Amniotic stem cell (primary cell): ENCODE results near the gene HPN.
A peak's percentile ranks its signal among the peaks of the same experiment; 100 is the strongest.
"Not testable (repeated sequence)": the region's sequence is repeated elsewhere in the genome, so short reads cannot be mapped to it uniquely, and the experiment has no call there.

Source experiments
- DNase-seq: peaks from one replicate; lab custom pipeline; 2025; lab: John Stamatoyannopoulos, UW

Gene HPN

GRCh38 chr19:35041548-35042055 lies at the start of gene HPN:
Gene HPN (plus strand): TSS chr19:35041721. CDS start chr19:35042507, 786 bp downstream.
- DNase-seq = no peak

- not testable (repeated sequence) for DNase-seq
Measured at GRCh38 chr19:34992582-34992981, 48.9 kb upstream of the HPN start.

- no peak for DNase-seq
Measured at GRCh38 chr19:34994286-34994642, 47.3 kb upstream of the HPN start.

GRCh38 chr19:34994643-34995541 lies 46.6 kb upstream of the HPN start:
- DNase-seq = no peak

DNA sequence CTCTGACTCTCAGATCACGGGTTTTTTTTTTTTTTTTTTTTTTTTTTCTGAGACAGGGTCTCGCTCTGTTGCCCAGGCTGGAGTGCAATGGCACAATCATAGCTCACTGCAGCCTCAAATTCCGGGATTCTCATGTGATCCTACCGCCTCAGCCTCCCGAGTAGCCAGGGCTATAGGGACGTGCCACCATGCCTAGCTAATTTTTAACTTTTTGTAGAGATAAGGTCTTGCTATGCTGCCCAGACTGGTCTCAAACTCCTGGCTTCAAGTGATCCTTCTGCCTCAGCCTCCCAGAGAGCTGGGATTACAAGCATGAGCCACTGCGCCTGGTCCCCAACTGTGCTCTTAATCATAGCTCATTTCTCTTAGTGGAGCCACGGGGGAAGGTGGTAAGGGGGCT lies 46.0 kb upstream of the HPN start:
- no peak for DNase-seq

DNA sequence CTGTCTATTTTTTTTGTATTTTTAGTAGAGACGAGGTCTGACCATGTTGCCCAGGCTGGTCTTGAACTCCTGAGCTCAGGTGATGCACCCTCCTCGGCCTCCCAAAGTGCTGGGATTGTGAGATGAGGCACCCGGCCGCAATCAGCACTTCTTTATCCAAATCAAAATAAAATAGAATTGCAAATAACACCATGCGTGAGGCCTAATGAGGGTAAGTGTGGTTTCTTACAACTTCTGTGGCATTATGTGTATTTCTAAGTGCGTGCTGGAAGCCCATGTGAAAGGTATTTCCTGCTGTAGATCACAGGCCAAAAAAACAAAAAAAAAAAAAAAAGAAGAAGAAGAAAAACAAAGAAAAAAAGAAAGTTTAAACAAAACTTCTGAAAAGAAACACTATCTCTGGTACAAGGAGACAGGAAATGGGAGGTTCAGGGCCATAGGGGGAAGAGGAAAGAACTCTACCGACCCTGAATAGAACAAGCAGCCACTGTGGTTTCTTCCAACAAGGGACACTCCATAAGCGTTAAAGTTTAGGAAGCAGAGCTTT lies 44.4 kb upstream of the HPN start:
- no peak for DNase-seq

GRCh38 chr19:34998224-34998623 lies 43.3 kb upstream of the HPN start:
- DNase-seq = not testable (repeated sequence)

GRCh38 chr19:34998777-34999497 lies 42.6 kb upstream of the HPN start:
- DNase-seq = no peak

- DNase-seq = peak; percentile 65
Measured at GRCh38 chr19:34999498-35000337, 41.8 kb upstream of the HPN start, which contains the start of gene GRAMD1A. Gene GRAMD1A (plus strand): TSS chr19:35000323. CDS start chr19:35000479, 156 bp downstream.

GRCh38 chr19:35000338-35000646 lies 41.2 kb upstream of the HPN start:
- no peak for DNase-seq

- DNase-seq = no peak
Measured at GRCh38 chr19:35000647-35001501, 40.6 kb upstream of the HPN start.

DNA sequence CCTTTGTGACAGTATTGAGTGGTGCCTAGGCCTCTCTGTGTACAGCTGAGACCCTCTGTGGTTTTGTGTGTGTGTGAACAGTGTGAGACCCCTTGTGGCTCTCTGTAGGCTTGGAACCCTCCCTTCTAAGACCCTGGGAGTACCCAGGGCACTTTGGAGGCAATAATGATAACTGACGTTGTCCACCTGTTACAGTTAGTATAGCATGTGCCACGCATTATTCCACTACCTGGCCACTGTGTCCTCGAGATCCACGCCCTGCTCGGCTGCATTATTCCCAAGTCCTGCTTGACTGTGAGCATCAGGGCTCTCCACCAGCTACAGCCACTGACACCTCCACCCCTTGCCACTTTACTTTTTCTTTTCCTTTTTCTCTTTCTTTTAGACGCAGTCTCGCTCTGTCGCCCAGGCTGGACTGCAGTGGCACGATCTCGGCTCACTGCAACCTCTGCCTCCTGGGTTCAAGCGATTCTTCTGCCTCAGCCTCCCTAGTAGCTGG lies 39.4 kb upstream of the HPN start:
- DNase-seq = no peak

GRCh38 chr19:35004517-35005255 lies 36.8 kb upstream of the HPN start:
- DNase-seq = no peak

DNA sequence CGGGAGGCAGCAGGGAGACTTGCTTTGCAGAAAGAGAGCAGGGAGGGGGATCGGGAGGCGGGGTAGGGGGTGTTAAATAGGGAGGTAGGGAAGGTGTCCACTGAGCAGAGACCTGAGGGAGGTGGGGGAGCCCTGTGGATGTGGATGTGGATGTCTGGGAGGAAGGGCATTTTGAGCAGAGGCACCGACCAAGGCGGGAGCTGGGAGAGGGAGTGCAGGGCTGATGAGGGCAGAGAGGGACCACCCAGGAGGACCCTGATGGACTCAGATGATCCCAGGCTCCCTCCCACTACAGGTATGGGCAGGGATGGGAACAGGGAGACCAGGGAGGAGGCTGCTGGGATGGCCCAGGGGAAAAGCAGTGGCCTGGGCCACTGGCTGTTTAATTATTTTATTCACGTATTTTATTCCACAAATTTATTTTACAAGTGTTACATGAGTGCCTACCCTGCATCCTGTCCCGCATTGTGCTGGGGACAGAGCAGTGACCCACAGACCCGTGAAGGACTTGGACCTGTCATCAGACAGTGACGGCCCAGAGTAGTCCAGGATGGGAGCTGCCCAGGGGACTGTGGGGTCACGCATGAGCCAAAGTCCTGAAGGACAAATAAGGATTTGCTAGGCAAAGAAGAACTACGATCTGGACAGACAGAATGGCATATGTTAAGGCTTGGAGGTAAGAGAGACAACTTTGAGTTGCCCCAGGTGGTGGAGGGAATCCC lies 36.1 kb upstream of the HPN start:
- DNase-seq = no peak

DNA sequence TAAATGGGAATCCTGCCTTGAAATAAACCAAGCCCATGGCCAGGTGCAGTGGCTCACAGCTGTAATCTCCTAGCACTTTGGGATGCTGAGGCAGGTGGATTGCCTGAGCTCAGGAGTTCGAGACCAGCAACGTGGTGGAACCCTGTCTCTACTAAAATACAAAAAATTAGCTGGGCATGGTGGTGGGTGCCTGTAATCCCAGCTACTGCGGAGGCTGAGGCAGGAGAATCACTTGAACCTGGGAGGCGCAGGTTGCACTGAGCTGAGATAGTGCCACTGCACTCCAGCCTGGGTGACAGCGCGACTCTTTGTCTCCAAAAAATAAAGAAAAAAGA lies 35.5 kb upstream of the HPN start:
- not testable (repeated sequence) for DNase-seq

DNA sequence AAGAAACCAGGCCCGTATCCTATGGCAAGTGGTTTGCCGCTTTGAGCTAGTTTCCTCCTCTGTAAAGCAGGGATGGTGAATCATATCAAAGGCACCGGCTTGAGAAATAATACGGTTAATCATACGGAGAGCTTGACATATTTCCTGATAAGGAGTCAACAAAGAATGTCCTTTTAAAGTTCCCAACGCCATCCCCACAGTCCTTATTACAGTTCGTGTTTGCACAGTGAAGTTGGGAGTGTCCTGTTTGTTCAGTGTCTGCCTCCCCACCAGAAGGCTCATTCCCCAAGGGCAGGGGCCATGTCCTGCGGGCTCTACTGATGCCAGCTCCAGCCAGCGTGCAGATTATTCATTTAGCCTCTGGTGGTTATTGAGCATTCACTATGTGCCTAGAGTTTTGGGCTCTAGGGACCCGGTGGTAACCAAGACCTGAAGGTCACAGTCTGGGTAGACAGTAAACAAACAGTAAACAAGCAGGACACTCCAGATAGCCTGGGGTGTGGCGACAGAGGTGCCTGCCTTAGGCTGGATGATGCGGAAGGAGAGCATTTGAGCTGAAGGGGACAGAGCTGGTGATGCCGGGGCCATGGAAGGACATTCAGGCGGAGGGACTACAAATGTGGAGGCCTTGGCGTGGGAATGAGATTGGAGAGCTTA lies 35.1 kb upstream of the HPN start:
- no peak for DNase-seq

DNA sequence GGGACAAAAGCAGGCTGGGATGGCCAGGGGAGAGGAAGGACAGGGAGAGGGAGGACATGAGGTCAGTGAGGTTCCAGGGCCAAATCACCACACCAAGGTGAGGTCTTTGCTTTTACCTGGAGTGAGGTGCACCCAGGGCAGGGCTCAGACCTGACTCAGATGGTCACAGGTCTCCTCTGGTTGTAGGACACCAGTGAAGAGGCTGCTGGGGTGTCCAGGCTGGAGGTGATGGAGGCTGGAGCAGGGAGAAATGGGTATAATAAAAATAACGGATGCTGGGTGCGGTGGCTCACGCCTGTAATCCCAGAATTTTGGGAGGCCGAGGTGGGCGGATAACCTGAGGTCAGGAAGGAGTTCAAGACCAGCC lies 34.5 kb upstream of the HPN start:
- no peak for DNase-seq

DNA sequence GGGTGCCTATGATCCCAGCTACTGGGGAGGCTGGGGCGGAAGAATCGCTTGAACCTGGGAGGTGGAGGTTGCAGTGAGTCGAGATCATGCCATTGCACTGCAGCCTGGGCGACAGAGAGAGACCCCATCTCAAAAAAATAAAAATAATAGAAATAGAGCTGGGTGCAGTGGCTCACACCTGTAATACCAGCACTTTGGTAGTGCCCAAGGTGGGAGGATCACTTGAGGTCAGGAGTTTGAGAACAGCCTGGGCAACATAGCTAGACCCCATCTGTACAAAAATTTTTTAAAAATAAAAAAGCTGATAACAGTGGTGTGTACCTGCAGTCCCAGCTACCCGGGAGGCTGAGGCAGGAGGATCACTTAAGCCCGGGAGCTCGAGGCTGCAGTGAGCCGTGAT lies 34.1 kb upstream of the HPN start:
- DNase-seq = not testable (repeated sequence)

DNA sequence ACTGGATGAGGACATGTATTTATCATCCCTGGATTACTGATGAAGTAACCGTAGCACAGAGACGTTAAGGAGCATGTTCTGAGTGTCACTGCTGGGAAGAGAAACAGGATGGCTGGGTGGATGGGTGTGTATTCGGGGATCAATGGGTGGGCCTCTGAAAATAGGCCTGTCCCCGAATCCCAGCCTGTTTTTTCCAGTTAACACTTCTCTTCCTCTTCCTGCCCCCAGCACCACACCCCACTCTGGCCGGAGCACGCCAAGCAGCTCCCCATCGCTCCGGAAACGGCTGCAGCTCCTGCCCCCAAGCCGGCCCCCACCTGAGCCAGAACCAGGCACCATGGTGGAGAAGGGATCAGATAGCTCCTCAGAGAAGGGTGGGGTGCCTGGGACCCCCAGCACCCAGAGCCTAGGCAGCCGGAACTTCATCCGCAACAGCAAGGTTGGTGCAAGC lies 32.6 kb upstream of the HPN start:
- no peak for DNase-seq
